Measurements from ENCODE around the gene SLC8A1.

- TF ChIP-seq, protein P1, sequence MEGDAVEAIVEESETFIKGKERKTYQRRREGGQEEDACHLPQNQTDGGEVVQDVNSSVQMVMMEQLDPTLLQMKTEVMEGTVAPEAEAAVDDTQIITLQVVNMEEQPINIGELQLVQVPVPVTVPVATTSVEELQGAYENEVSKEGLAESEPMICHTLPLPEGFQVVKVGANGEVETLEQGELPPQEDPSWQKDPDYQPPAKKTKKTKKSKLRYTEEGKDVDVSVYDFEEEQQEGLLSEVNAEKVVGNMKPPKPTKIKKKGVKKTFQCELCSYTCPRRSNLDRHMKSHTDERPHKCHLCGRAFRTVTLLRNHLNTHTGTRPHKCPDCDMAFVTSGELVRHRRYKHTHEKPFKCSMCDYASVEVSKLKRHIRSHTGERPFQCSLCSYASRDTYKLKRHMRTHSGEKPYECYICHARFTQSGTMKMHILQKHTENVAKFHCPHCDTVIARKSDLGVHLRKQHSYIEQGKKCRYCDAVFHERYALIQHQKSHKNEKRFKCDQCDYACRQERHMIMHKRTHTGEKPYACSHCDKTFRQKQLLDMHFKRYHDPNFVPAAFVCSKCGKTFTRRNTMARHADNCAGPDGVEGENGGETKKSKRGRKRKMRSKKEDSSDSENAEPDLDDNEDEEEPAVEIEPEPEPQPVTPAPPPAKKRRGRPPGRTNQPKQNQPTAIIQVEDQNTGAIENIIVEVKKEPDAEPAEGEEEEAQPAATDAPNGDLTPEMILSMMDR (IDR thresholded peaks at IDR 0.05; ENCODE audit: insufficient read depth, low read depth, low read length), result no peak
- no peak for TF ChIP-seq EZH2 (IDR thresholded peaks at IDR 0.05; ENCODE audit: insufficient read depth, low read length)
Observed at GRCh38 chr2:40155728-40156127, 296.2 kb downstream of the SLC8A1 start.

Measured in astrocyte (in vitro differentiated cells and primary cell).